Right atrium auricular region (tissue), 2 donors: ENCODE results near the gene MXRA7. TPM values are rescaled to one million over a fixed set of nuclear protein-coding genes. Genes with fewer than 3 reads are reported as not detected.

Source experiments
- DNase-seq: peaks from one replicate; pipeline ENCODE4 v3.0.0-alpha.2; 2019; ENCODE audit warnings: low spot score
- H3K27ac ChIP-seq, 2 donors: fragments of 200-600 bp; sonication (generic); 1 replicate in 1 of 2; 2 replicates in 1 of 2; pipeline ENCODE4 v1.5.1; 2016 to 2019
- H3K27me3 ChIP-seq, 2 donors: fragments of 200-600 bp; sonication (generic); one replicate each; pipeline versions ENCODE4 v1.5.1 to v1.6.0; 2017 to 2019
- H3K36me3 ChIP-seq: fragments of 200-600 bp; sonication (generic); one replicate; pipeline ENCODE4 v1.5.1; 2016
- H3K4me1 ChIP-seq, 2 donors: fragments of 200-600 bp; sonication (generic); one replicate each; pipeline versions ENCODE4 v1.5.1 to v1.6.0; 2017 to 2019
- H3K4me3 ChIP-seq, 2 donors: fragments of 200-600 bp; sonication (generic); 1 replicate in 1 of 2; 2 replicates in 1 of 2; pipeline ENCODE4 v1.5.1; 2017 to 2019; ENCODE audit warnings: mild to moderate bottlenecking in 1 of 2, moderate library complexity in 1 of 2
- H3K9me3 ChIP-seq, 2 donors: fragments of 200-600 bp; sonication (generic); one replicate each; pipeline ENCODE4 v1.5.1; 2019
- total RNA-seq, 2 donors: library from RNA; depleted of rRNA; stranded (reverse); fragments of >200 nt; gene quantifications; one replicate each; pipeline ENCODE4 v1.1.0, GENCODE V29; 2016
- TF ChIP-seq, protein P1 (sequence below), 2 donors: fragments of 200-600 bp; sonication (generic); IDR thresholded peaks; one replicate each; pipeline ENCODE4 v1.5.1; 2019; ENCODE audit warnings: antibody characterized with exemption in 2 of 2

Gene MXRA7
- total RNA-seq, 2 donors from 2014 or later, result 440 to 644 TPM

DNA sequence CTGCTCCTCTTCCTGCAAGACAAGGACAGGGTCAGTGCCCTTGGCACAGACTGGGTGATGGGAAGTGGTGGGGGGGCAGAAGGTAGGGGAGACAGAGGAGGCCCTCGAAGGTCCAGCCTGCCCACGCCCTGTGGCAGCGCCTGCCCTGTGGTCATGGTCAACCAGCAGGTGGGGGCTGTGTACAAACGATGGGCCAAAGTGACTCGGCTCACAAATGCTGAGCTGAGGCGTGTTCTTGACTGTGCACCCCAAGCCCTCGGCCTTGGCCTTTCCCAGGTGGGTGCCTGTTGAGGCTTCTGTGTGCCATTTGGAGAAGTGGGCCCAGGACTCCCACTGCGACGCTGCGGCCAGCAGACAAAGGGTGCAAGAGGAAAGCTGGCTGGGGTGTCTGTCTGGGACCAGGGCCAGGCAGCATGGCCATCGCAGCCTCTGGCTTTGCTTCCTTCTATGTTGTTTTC is 22.6 kb downstream of the MXRA7 start:
- Histone ChIP-seq H3K9me3 (no peaks in the 10 kb centered on the region), H3K4me3 (peak overlapping the region in 1 of 2 donors; percentile 5), H3K4me1 (peaks cover 0 to 100% of the 10 kb centered on the region in 2 donors), H3K27me3 (no peaks in the 10 kb centered on the region), H3K27ac (peak overlapping the region; percentile 93 to 98), H3K36me3 (peaks cover 30% of the 10 kb centered on the region)
- no peak for DNase-seq
- TF ChIP-seq, protein P1, sequence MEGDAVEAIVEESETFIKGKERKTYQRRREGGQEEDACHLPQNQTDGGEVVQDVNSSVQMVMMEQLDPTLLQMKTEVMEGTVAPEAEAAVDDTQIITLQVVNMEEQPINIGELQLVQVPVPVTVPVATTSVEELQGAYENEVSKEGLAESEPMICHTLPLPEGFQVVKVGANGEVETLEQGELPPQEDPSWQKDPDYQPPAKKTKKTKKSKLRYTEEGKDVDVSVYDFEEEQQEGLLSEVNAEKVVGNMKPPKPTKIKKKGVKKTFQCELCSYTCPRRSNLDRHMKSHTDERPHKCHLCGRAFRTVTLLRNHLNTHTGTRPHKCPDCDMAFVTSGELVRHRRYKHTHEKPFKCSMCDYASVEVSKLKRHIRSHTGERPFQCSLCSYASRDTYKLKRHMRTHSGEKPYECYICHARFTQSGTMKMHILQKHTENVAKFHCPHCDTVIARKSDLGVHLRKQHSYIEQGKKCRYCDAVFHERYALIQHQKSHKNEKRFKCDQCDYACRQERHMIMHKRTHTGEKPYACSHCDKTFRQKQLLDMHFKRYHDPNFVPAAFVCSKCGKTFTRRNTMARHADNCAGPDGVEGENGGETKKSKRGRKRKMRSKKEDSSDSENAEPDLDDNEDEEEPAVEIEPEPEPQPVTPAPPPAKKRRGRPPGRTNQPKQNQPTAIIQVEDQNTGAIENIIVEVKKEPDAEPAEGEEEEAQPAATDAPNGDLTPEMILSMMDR (IDR thresholded peaks at IDR 0.05), result peak in 1 of 2 donors; percentile 34

DNA sequence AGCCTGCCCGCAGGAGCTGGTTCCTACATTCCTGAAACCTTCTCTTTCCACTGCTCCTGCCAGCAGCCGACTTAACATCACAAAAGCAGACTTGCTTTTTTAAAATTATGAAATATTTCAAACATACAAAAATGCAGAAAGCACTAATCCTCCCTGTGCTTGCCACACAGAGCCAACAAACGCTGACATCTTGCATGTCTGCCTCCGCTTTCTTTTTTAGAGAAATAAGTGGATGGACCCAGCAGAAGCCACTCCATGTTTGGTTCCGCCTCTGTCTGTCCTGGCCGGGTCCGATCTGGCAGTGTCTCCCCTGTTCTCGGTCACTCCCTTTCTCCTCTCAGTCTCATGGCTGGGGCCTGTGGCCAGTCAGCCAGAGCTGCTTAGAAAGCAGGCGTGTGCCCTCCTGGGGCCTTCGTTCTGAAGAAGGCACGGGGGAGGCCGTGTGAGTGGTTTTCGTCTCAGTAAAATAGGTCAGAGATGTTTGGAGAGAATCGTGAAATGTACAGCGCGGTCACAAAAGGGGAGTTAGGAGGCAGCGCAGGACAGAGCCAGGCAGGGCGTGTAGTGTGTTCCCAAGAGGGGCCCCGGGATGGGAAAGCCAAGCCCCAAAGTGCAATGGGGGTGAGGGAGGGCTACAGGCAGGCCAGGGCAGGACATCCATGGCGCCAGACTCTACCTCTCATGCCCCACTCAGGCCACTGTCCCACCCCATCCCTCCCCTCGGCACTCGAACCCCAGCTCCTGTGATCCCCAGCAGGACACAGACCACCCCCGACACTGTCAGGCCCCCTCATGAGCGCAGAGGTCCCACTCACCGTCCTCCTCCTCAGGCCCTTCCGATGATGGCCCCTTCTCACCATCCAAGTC is 23.2 kb downstream of the MXRA7 start:
- peaks cover 37% of the 10 kb centered on the region for H3K36me3 ChIP-seq
- H3K4me1 ChIP-seq, result peaks cover 0 to 100% of the 10 kb centered on the region in 2 donors
- peak overlapping the region in 1 of 2 donors; percentile 5 for H3K4me3 ChIP-seq
- H3K27me3 ChIP-seq, result no peaks in the 10 kb centered on the region
- TF ChIP-seq, protein P1 (IDR thresholded peaks at IDR 0.05), result no peak
- no peaks in the 10 kb centered on the region for H3K9me3 ChIP-seq
- peak; percentile 81 for DNase-seq
- H3K27ac ChIP-seq, result peak overlapping the region; percentile 93 to 98

DNA sequence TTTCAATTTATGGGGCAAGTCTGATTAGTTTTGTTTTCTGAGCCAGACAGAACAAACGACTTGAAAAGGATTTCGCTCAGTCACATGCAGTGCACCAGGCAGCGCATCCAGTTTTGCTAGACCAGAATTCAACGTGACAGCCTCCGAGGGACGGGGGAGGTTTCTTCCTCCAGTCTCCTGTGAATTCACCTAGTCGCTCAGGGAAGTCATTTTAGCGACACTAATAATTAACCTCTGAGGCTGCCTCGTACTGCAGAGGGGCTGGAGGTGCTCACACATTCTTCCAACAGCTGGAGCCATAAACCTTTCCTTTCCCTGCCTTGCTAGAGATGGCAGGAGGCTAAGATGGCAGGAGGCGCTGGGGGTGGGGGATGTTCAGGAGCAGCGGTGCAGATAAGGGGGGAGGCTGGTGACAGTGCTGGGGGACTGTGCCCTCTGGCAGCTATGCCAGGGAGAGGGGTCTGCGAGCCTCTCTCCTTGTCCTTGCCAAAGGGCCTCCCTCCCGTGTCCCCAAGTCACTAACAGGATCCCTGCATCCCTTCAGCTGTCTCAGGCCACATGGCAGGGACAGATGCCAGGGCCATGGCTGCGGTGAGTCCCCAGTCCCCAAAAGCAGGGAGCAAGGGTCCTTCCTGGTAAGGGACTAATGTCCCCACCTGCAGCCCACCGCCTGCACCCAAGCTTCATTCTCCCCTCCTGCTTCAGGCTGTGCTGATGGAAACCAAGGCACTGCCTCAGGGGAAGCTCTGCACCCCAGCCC is 24.0 kb downstream of the MXRA7 start:
- TF ChIP-seq, protein P1 (IDR thresholded peaks at IDR 0.05), result no peak
- no peaks in the 10 kb centered on the region for H3K27me3 ChIP-seq
- no peaks in the 10 kb centered on the region for H3K9me3 ChIP-seq
- H3K36me3 ChIP-seq, result peaks cover 42% of the 10 kb centered on the region
- peaks cover 0 to 100% of the 10 kb centered on the region in 2 donors for H3K4me1 ChIP-seq
- DNase-seq, result no peak
- peak overlapping the region; percentile 93 to 98 for H3K27ac ChIP-seq
- no peak overlapping the region for H3K4me3 ChIP-seq

DNA sequence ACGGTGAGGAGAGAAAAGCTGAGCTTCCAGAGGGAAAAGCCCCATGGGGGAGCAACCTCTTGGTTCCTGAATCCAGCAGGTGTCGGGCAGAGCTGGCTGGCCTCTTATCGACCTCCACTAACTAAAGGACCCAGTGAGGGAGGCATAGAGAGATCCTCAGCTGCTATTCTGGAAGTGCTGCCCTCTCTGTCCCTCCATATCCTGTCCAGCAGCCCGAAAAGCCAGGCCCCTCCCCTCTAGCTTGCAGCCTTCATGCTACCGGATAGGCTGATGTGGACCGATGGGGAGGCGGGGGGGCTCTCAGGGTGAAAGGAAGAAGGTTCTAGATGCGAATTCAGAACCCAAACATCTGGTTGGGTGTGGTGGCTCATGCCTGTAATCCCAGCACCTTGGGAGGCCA is 24.9 kb downstream of the MXRA7 start:
- Histone ChIP-seq H3K27me3 (no peaks in the 10 kb centered on the region), H3K4me1 (peaks cover 0 to 100% of the 10 kb centered on the region in 2 donors), H3K9me3 (no peaks in the 10 kb centered on the region), H3K4me3 (no peak overlapping the region), H3K36me3 (peaks cover 45% of the 10 kb centered on the region), H3K27ac (peak overlapping the region; percentile 93 to 98)
- no peak for DNase-seq
- TF ChIP-seq, protein P1 (IDR thresholded peaks at IDR 0.05), result no peak

GRCh38 chr17:76685366-76685765 is 25.4 kb downstream of the MXRA7 start:
- Histone ChIP-seq H3K27ac (peak overlapping the region; percentile 93 to 98), H3K27me3 (no peaks in the 10 kb centered on the region), H3K4me1 (peaks cover 0 to 97% of the 10 kb centered on the region in 2 donors), H3K36me3 (peaks cover 49% of the 10 kb centered on the region), H3K4me3 (no peak overlapping the region), H3K9me3 (no peaks in the 10 kb centered on the region)
- DNase-seq, result no peak
- TF ChIP-seq, protein P1 (IDR thresholded peaks at IDR 0.05), result no peak
